ENCODE results near the gene HDDC3. TPM values are rescaled to one million over a fixed set of nuclear protein-coding genes. Genes with fewer than 3 reads are reported as not detected.
A peak's percentile ranks its signal among the peaks of the same experiment; 100 is the strongest.

Gene HDDC3
- total and polyA plus RNA-seq, 9 of the 15 experiments (the other 6 are each of a cell fraction or from before 2014, with no cell fraction given): 14.9 to 55.8 (median 36.9) TPM

DNA sequence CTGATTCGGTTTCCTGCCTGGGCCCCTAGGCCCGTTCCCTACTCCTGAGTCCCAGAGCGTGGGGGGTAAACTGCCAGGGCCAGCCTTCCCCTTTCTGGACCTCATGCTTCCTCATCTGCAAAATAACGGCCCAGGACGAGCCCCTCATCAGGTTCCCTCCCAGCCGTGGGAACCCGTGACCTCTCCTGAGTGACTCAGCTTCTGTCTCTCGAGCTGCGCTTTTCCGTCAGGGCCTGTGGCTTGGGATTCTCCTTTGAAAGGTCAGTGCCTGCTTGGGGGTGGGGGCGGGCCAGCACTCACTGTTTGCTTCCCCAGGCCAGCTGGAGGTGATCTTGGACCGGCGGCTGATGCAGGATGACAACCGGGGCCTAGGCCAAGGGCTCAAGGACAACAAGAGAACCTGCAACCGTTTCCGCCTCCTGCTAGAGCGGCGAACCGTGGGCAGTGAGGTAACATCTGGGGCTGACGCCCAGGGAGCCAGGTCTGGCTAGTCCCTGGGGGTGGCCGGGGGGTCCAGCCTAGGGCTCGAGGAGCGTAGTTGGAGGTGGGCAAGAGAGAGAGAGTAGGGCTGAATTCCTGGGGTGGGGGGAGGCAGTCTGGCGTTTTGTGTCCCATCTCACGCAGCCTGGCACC is 16.4 kb downstream of the HDDC3 start (continued):
- TF ChIP-seq ATF7 (IDR thresholded peaks at IDR 0.05) (peak; percentile 54; the same call in 1 of the 2 replicates), PTRF (tag; IDR thresholded peaks at IDR 0.05) (no peak), NR3C1 (CRISPR knock-in tag; IDR thresholded peaks at IDR 0.05) (no peak), MEF2D (tag; conservative IDR thresholded peaks at IDR 0.05; ENCODE audit: low read depth) (no peak), E2F3 (CRISPR knock-in tag; IDR thresholded peaks at IDR 0.05) (no peak), JUN (IDR thresholded peaks at IDR 0.05; ENCODE audit: borderline replicate concordance, low read depth, low read length) (peak; percentile 51; the same call in 1 of the 2 replicates), JUN (CRISPR knock-in tag; IDR thresholded peaks at IDR 0.05; ENCODE audit: borderline replicate concordance) (no peak), HDGF (IDR thresholded peaks at IDR 0.05) (no peak), ZNF431 (CRISPR knock-in tag; IDR thresholded peaks at IDR 0.05) (no peak), MEF2A (IDR thresholded peaks at IDR 0.05; ENCODE audit: control insufficient read depth, low read depth, low read length) (no peak), ZNF311 (CRISPR knock-in tag; IDR thresholded peaks at IDR 0.05) (no peak), KDM1A (IDR thresholded peaks at IDR 0.05) (no peak), ZNF584 (CRISPR knock-in tag; IDR thresholded peaks at IDR 0.05; ENCODE audit: low read depth) (0 out of 2 replicates have a peak, but pooled peaks have one; percentile 58), TAF9B (IDR thresholded peaks at IDR 0.05; ENCODE audit: partially characterized antibody) (no peak), ZNF217 (CRISPR knock-in tag; IDR thresholded peaks at IDR 0.05) (no peak), ZNF766 (CRISPR knock-in tag; conservative IDR thresholded peaks at IDR 0.05) (peak; percentile 76), NRF1 (conservative IDR thresholded peaks at IDR 0.05 in 1 of 2, IDR thresholded peaks at IDR 0.05 in 1 of 2) (peak; percentile 58 to 64), GATAD2A (IDR thresholded peaks at IDR 0.05) (no peak)
- TF ChIP-seq, protein P1, sequence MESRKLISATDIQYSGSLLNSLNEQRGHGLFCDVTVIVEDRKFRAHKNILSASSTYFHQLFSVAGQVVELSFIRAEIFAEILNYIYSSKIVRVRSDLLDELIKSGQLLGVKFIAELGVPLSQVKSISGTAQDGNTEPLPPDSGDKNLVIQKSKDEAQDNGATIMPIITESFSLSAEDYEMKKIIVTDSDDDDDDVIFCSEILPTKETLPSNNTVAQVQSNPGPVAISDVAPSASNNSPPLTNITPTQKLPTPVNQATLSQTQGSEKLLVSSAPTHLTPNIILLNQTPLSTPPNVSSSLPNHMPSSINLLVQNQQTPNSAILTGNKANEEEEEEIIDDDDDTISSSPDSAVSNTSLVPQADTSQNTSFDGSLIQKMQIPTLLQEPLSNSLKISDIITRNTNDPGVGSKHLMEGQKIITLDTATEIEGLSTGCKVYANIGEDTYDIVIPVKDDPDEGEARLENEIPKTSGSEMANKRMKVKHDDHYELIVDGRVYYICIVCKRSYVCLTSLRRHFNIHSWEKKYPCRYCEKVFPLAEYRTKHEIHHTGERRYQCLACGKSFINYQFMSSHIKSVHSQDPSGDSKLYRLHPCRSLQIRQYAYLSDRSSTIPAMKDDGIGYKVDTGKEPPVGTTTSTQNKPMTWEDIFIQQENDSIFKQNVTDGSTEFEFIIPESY (CRISPR knock-in tag; IDR thresholded peaks at IDR 0.05): peak; percentile 69; the same call in 1 of the 2 replicates
- TF ChIP-seq, protein P2, sequence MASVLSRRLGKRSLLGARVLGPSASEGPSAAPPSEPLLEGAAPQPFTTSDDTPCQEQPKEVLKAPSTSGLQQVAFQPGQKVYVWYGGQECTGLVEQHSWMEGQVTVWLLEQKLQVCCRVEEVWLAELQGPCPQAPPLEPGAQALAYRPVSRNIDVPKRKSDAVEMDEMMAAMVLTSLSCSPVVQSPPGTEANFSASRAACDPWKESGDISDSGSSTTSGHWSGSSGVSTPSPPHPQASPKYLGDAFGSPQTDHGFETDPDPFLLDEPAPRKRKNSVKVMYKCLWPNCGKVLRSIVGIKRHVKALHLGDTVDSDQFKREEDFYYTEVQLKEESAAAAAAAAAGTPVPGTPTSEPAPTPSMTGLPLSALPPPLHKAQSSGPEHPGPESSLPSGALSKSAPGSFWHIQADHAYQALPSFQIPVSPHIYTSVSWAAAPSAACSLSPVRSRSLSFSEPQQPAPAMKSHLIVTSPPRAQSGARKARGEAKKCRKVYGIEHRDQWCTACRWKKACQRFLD (CRISPR knock-in tag; IDR thresholded peaks at IDR 0.05): peak; percentile 82
- TF ChIP-seq, protein P3, sequence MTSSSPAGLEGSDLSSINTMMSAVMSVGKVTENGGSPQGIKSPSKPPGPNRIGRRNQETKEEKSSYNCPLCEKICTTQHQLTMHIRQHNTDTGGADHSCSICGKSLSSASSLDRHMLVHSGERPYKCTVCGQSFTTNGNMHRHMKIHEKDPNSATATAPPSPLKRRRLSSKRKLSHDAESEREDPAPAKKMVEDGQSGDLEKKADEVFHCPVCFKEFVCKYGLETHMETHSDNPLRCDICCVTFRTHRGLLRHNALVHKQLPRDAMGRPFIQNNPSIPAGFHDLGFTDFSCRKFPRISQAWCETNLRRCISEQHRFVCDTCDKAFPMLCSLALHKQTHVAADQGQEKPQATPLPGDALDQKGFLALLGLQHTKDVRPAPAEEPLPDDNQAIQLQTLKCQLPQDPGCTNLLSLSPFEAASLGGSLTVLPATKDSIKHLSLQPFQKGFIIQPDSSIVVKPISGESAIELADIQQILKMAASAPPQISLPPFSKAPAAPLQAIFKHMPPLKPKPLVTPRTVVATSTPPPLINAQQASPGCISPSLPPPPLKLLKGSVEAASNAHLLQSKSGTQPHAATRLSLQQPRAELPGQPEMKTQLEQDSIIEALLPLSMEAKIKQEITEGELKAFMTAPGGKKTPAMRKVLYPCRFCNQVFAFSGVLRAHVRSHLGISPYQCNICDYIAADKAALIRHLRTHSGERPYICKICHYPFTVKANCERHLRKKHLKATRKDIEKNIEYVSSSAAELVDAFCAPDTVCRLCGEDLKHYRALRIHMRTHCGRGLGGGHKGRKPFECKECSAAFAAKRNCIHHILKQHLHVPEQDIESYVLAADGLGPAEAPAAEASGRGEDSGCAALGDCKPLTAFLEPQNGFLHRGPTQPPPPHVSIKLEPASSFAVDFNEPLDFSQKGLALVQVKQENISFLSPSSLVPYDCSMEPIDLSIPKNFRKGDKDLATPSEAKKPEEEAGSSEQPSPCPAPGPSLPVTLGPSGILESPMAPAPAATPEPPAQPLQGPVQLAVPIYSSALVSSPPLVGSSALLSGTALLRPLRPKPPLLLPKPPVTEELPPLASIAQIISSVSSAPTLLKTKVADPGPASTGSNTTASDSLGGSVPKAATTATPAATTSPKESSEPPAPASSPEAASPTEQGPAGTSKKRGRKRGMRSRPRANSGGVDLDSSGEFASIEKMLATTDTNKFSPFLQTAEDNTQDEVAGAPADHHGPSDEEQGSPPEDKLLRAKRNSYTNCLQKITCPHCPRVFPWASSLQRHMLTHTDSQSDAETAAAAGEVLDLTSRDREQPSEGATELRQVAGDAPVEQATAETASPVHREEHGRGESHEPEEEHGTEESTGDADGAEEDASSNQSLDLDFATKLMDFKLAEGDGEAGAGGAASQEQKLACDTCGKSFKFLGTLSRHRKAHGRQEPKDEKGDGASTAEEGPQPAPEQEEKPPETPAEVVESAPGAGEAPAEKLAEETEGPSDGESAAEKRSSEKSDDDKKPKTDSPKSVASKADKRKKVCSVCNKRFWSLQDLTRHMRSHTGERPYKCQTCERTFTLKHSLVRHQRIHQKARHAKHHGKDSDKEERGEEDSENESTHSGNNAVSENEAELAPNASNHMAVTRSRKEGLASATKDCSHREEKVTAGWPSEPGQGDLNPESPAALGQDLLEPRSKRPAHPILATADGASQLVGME (CRISPR knock-in tag; IDR thresholded peaks at IDR 0.05): no peak
